SK-N-SH (cell line): ENCODE measurements around the gene PPP1R3F. TPM values are rescaled to one million over a fixed set of nuclear protein-coding genes. Genes with fewer than 3 reads are reported as not detected.

Experiments used
- CTCF ChIA-PET: fragments of 300-600, 350-600 bp; formaldehyde crosslinking; extraction: SDS; loops from one replicate; lab custom pipeline; 2021; lab: Yijun Ruan, JAX
- POLR2A ChIA-PET: fragments of 350-600 bp; sonication (Branson Sonifier 250); formaldehyde crosslinking; extraction: SDS; loops from one replicate; lab custom pipeline; 2020; ENCODE audit warnings: antibody characterized with exemption, inconsistent platforms; lab: Yijun Ruan, JAX
- DNase-seq: peaks from one replicate; pipeline ENCODE4 v3.0.0; 2012
- H2AFZ ChIP-seq: fragments of 200-600 bp; sonication (generic); 2 replicates; pipeline ENCODE4 v1.8.1; 2016; ENCODE audit warnings: antibody characterized with exemption, mild to moderate bottlenecking, low read depth
- H3F3A ChIP-seq: fragments of 200-600 bp; sonication (generic); replicated peaks from 2 replicates; pipeline ENCODE3; 2016; ENCODE audit warnings: antibody characterized with exemption, mild to moderate bottlenecking; ENCODE audit not compliant: insufficient read depth
- H3K27ac ChIP-seq, 2 experiments: fragments of 200-500 bp in 1 of 2; fragments of 200-600 bp in 1 of 2; sonication (Bioruptor generic) in 1 of 2; sonication (generic), shearing (Covaris generic) in 1 of 2; 2 replicates each; pipeline versions ENCODE4 v1.5.1 to v1.6.1; 2014 to 2016; ENCODE audit warnings: low read depth in 2 of 2, inconsistent platforms in 1 of 2, low read length in 1 of 2, mild to moderate bottlenecking in 1 of 2, mixed read lengths in 1 of 2
- H3K27me3 ChIP-seq: fragments of 200-600 bp; sonication (generic), shearing (Covaris generic); 2 replicates; pipeline ENCODE4 v1.6.1; 2016; ENCODE audit warnings: mixed run types; ENCODE audit not compliant: insufficient read depth
- H3K36me3 ChIP-seq, 2 experiments: fragments of 200-500 bp in 1 of 2; fragments of 200-600 bp in 1 of 2; sonication (Bioruptor generic) in 1 of 2; sonication (generic) in 1 of 2; replicated peaks in 1 of 2; 2 replicates each; pipeline versions ENCODE3 to v1.5.1; 2014 to 2016; ENCODE audit warnings: low read length in 1 of 2, mild to moderate bottlenecking in 1 of 2; ENCODE audit not compliant: insufficient read depth in 2 of 2, control insufficient read depth in 1 of 2
- H3K4me1 ChIP-seq, 2 experiments: fragments of 200-500 bp in 1 of 2; fragments of 200-600 bp in 1 of 2; sonication (Bioruptor generic) in 1 of 2; sonication (generic), shearing (Covaris generic) in 1 of 2; 2 replicates each; pipeline versions ENCODE4 v1.5.1 to v1.6.1; 2014 to 2016; ENCODE audit warnings: low read depth in 1 of 2, low read length in 1 of 2, mixed run types in 1 of 2; ENCODE audit not compliant: insufficient read depth in 2 of 2, control insufficient read depth in 1 of 2
- H3K4me2 ChIP-seq: fragments of 200-600 bp; sonication (generic), shearing (Covaris generic); 2 replicates; pipeline ENCODE4 v1.6.1; 2017; ENCODE audit warnings: mixed run types
- H3K4me3 ChIP-seq, 2 experiments: fragments of 200-500 bp in 1 of 2; fragments of 200-600 bp in 1 of 2; sonication (Bioruptor generic) in 1 of 2; sonication (generic), shearing (Covaris generic) in 1 of 2; 2 replicates each; pipeline versions ENCODE4 v1.5.1 to v1.8.1; 2014 to 2016; ENCODE audit warnings: low read depth in 2 of 2, inconsistent platforms in 1 of 2, low read length in 1 of 2, mild to moderate bottlenecking in 1 of 2, mixed read lengths in 1 of 2, moderate library complexity in 1 of 2
- H3K79me2 ChIP-seq: fragments of 200-600 bp; sonication (generic); 2 replicates; pipeline ENCODE4 v1.8.1; 2017; ENCODE audit warnings: mild to moderate bottlenecking; ENCODE audit not compliant: insufficient read depth
- H3K9ac ChIP-seq: fragments of 200-600 bp; sonication (generic); 2 replicates; pipeline ENCODE4 v1.6.1; 2017; ENCODE audit warnings: mixed run types
- H3K9me2 ChIP-seq: fragments of 200-600 bp; sonication (generic); 2 replicates; pipeline ENCODE4 v1.6.1; 2017; ENCODE audit warnings: mixed run types
- H3K9me3 ChIP-seq: fragments of 200-600 bp; sonication (generic); 2 replicates; pipeline ENCODE4 v1.6.1; 2017; ENCODE audit warnings: mixed run types, mild to moderate bottlenecking, moderate library complexity
- H4K20me1 ChIP-seq: fragments of 200-600 bp; sonication (generic); 2 replicates; pipeline ENCODE4 v1.6.1; 2017; ENCODE audit warnings: mild to moderate bottlenecking, mixed run types; ENCODE audit not compliant: insufficient read depth
- ELF1 ChIP-seq: IDR thresholded peaks from 2 replicates; pipeline ENCODE4 v1.4.0; 2012
- FOXM1 ChIP-seq: IDR thresholded peaks from 2 replicates; pipeline ENCODE4 v1.4.0; 2012; ENCODE audit warnings: low read depth, mild to moderate bottlenecking
- MEF2A ChIP-seq: IDR thresholded peaks from 2 replicates; pipeline ENCODE4 v1.4.0; 2012; ENCODE audit warnings: low read depth, borderline replicate concordance
- POLR2AphosphoS5 ChIP-seq: IDR thresholded peaks from 2 replicates; pipeline ENCODE4 v1.6.1; 2012; ENCODE audit warnings: low read depth, low read length
- SIN3A ChIP-seq: IDR thresholded peaks from 2 replicates; pipeline ENCODE4 v1.6.1; 2012; ENCODE audit warnings: low read depth, mild to moderate bottlenecking, low read length, moderate library complexity, borderline replicate concordance
- TEAD4 ChIP-seq: IDR thresholded peaks from 2 replicates; pipeline ENCODE4 v1.4.0; 2012; ENCODE audit warnings: mild to moderate bottlenecking, borderline replicate concordance; ENCODE audit not compliant: insufficient read depth
- WGBS: methylation state at CpG from one replicate; pipeline ENCODE4 v1.1.6; 2017; ENCODE audit warnings: low lambda C conversion rate; 5-methylcytosine and 5-hydroxymethylcytosine counted together
- polyA plus RNA-seq, 3 experiments: library from polyadenylated mRNA; depleted of rRNA; stranded (reverse); fragments of >200 nt; gene quantifications; 2 replicates each; pipeline ENCODE4 v1.2.3, GENCODE V29; 2012
- TF ChIP-seq, protein P1 (sequence below): IDR thresholded peaks from 2 replicates; pipeline ENCODE4 v1.6.1; 2012; ENCODE audit warnings: mild to moderate bottlenecking, low read depth, low read length, moderate library complexity
- TF ChIP-seq, protein P2 (sequence below): IDR thresholded peaks from 2 replicates; pipeline ENCODE4 v1.4.0; 2012; ENCODE audit warnings: low read depth
- TF ChIP-seq, protein P3 (sequence below): IDR thresholded peaks from 2 replicates; pipeline ENCODE4 v1.4.0; 2012; ENCODE audit warnings: low read depth, borderline replicate concordance

Gene PPP1R3F
- polyA plus RNA-seq, 1 of the 3 experiments (the other 2 are of a cell fraction) = 6.2 TPM

DNA sequence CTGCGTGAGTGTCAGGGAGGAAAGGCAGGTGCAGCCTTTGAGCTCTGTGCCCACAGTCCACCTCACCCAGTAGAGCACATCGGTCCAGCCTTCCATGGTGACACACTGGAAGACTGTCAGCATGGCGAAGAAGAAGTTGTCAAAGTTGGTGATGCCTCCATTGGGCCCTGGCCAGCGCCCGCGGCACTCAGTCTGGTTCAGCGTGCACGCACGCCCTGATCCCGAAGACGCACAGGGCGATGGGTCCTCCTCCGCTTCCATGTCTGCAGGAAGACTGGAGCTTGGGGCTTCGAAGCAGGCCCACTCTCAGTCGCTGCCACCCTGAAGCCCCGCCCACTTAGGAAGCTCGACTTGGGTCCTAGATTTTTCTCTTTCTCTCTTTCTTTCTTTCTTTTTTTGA is 41.4 kb upstream of the PPP1R3F start:
- no peak overlapping the region for H3K27ac ChIP-seq
- no peaks in the 10 kb centered on the region for H3K9me3 ChIP-seq
- H3K4me2 ChIP-seq = no peak overlapping the region
- DNase-seq = no peak
- H3K4me1 ChIP-seq = no peaks in the 10 kb centered on the region
- ChIA-PET POLR2A (no interaction called here), CTCF (interaction anchor here (0.6 to 1.6 kb wide), 2 partner anchors 35 to 69 kb away, joined by 3 to 5 read pairs; no protein-coding TSS in a partner anchor)
- no peaks in the 10 kb centered on the region for H3K9me2 ChIP-seq
- TF ChIP-seq, protein P1, sequence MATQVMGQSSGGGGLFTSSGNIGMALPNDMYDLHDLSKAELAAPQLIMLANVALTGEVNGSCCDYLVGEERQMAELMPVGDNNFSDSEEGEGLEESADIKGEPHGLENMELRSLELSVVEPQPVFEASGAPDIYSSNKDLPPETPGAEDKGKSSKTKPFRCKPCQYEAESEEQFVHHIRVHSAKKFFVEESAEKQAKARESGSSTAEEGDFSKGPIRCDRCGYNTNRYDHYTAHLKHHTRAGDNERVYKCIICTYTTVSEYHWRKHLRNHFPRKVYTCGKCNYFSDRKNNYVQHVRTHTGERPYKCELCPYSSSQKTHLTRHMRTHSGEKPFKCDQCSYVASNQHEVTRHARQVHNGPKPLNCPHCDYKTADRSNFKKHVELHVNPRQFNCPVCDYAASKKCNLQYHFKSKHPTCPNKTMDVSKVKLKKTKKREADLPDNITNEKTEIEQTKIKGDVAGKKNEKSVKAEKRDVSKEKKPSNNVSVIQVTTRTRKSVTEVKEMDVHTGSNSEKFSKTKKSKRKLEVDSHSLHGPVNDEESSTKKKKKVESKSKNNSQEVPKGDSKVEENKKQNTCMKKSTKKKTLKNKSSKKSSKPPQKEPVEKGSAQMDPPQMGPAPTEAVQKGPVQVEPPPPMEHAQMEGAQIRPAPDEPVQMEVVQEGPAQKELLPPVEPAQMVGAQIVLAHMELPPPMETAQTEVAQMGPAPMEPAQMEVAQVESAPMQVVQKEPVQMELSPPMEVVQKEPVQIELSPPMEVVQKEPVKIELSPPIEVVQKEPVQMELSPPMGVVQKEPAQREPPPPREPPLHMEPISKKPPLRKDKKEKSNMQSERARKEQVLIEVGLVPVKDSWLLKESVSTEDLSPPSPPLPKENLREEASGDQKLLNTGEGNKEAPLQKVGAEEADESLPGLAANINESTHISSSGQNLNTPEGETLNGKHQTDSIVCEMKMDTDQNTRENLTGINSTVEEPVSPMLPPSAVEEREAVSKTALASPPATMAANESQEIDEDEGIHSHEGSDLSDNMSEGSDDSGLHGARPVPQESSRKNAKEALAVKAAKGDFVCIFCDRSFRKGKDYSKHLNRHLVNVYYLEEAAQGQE = no peak
- H3K79me2 ChIP-seq = no peaks in the 10 kb centered on the region
- H3F3A ChIP-seq = no peaks in the 10 kb centered on the region
- WGBS = 51% methylated on average over 17 of the region's 17 CpGs
- H3K9ac ChIP-seq = no peak overlapping the region
- no peak overlapping the region for H3K4me3 ChIP-seq
- H2AFZ ChIP-seq = no peak overlapping the region
- peaks cover 6% of the 10 kb centered on the region; the same call in 1 of the 2 replicates for H3K27me3 ChIP-seq
- H3K36me3 ChIP-seq = no peaks in the 10 kb centered on the region
- no peaks in the 10 kb centered on the region for H4K20me1 ChIP-seq

DNA sequence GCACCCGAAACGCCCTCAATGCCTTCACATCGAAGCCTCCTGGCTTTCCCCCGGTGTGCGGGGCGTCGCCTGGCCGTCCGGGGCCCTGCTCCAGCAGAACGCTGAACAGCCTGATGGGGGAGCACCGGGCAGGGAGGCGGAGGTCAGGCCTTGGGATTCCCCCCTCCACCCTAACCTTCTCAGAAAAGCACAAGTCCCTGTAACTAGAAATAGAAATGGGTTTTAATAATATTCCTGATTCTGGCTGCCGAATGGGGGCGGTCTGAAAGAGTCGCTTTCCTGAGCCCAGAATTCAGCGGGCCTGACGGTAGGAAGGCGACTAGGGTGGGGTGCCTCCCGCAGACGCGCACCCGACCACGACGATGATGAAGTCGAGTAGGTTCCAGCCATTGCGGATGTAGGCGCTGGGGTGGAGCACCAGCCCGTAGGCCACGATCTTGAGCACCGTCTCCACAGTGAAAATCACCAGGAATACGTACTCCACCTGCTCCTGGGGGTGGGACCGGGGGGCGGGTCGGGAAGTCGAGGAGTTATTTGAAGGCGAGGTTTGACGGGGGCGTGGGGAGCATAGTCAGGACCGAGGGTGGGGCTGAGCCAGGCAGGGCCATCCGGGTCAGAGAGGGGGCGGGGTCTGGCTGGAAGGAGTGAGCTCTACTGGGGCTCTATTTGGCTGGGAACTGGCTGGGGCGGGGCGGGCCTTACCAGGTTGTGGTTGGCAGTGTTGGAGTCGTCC is 38.9 kb upstream of the PPP1R3F start:
- Histone ChIP-seq H3K9me2 (no peaks in the 10 kb centered on the region), H3K36me3 (no peaks in the 10 kb centered on the region), H3K9ac (no peak overlapping the region), H3F3A (no peaks in the 10 kb centered on the region), H2AFZ (no peak overlapping the region), H3K27me3 (no peaks in the 10 kb centered on the region; the same call in 1 of the 2 replicates), H3K27ac (no peak overlapping the region), H3K79me2 (no peaks in the 10 kb centered on the region), H4K20me1 (no peaks in the 10 kb centered on the region), H3K4me1 (no peaks in the 10 kb centered on the region), H3K4me2 (no peak overlapping the region), H3K4me3 (no peak overlapping the region), H3K9me3 (no peaks in the 10 kb centered on the region)
- WGBS = 67% methylated on average over 35 of the region's 44 CpGs
- CTCF ChIA-PET = no interaction called here
- DNase-seq = no peak
- POLR2A ChIA-PET = no interaction called here
- TF ChIP-seq ELF1 (no peak), POLR2AphosphoS5 (no peak), FOXM1 (no peak), SIN3A (no peak), TEAD4 (no peak), MEF2A (no peak)
- TF ChIP-seq, protein P2, sequence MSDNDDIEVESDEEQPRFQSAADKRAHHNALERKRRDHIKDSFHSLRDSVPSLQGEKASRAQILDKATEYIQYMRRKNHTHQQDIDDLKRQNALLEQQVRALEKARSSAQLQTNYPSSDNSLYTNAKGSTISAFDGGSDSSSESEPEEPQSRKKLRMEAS = no peak
- TF ChIP-seq, protein P3, sequence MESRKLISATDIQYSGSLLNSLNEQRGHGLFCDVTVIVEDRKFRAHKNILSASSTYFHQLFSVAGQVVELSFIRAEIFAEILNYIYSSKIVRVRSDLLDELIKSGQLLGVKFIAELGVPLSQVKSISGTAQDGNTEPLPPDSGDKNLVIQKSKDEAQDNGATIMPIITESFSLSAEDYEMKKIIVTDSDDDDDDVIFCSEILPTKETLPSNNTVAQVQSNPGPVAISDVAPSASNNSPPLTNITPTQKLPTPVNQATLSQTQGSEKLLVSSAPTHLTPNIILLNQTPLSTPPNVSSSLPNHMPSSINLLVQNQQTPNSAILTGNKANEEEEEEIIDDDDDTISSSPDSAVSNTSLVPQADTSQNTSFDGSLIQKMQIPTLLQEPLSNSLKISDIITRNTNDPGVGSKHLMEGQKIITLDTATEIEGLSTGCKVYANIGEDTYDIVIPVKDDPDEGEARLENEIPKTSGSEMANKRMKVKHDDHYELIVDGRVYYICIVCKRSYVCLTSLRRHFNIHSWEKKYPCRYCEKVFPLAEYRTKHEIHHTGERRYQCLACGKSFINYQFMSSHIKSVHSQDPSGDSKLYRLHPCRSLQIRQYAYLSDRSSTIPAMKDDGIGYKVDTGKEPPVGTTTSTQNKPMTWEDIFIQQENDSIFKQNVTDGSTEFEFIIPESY = no peak
